SU-DHL-6 (cell line): ENCODE measurements around the gene C2CD4C.
"Not testable (repeated sequence)": the region's sequence is repeated elsewhere in the genome, so short reads cannot be mapped to it uniquely, and the experiment has no call there.

Source experiments
- H2AFZ ChIP-seq: fragments of 200-600 bp; sonication (generic); 2 replicates; pipeline ENCODE4 v1.6.1; 2014; ENCODE audit warnings: low read depth, mild to moderate bottlenecking, moderate library complexity, mixed read lengths, antibody characterized with exemption, low read length; ENCODE audit not compliant: severe bottlenecking
- H3F3A ChIP-seq: fragments of 200-600 bp; shearing (Covaris generic); 2 replicates; pipeline ENCODE4 v1.6.0; 2016; ENCODE audit warnings: antibody characterized with exemption, mild to moderate bottlenecking; ENCODE audit not compliant: insufficient read depth
- H3K27ac ChIP-seq: fragments of 200-600 bp; sonication (generic); 2 replicates; pipeline ENCODE4 v1.5.1; 2016; ENCODE audit warnings: low read depth, mild to moderate bottlenecking, low read length, moderate library complexity, mixed read lengths
- H3K27me3 ChIP-seq: fragments of 200-600 bp; sonication (generic), shearing (Covaris generic); 2 replicates; pipeline ENCODE4 v1.6.0; 2014; ENCODE audit warnings: mild to moderate bottlenecking, low read length
- H3K36me3 ChIP-seq: fragments of 200-600 bp; sonication (generic); 2 replicates; pipeline ENCODE4 v1.6.1; 2014; ENCODE audit warnings: mild to moderate bottlenecking, low read length, mixed read lengths
- H3K4me2 ChIP-seq: fragments of 300-600, 200-600 bp; shearing (Covaris generic), sonication (generic); 2 replicates; pipeline ENCODE4 v1.6.0; 2014; ENCODE audit warnings: low read length, low read depth, mild to moderate bottlenecking; ENCODE audit not compliant: poor library complexity, severe bottlenecking
- H3K4me3 ChIP-seq: fragments of 200-600 bp; sonication (generic); 2 replicates; pipeline ENCODE4 v1.5.1; 2014; ENCODE audit warnings: antibody characterized with exemption, low read length, mild to moderate bottlenecking, mixed read lengths; ENCODE audit not compliant: insufficient read depth, poor library complexity, severe bottlenecking
- H3K79me2 ChIP-seq: fragments of 200-600 bp; sonication (generic); 2 replicates; pipeline ENCODE4 v1.6.1; 2014; ENCODE audit warnings: mild to moderate bottlenecking, low read length, moderate library complexity; ENCODE audit not compliant: insufficient read depth
- H3K9ac ChIP-seq: fragments of 200-600 bp; sonication (generic); 2 replicates; pipeline ENCODE4 v1.7.0; 2014; ENCODE audit warnings: mild to moderate bottlenecking, low read length
- H3K9me2 ChIP-seq: fragments of 200-600 bp; sonication (generic); replicated peaks from 2 replicates; pipeline ENCODE4 v1.6.1; 2014; ENCODE audit warnings: low read length; ENCODE audit not compliant: insufficient read depth
- H3K9me3 ChIP-seq: fragments of 200-600 bp; sonication (generic); 2 replicates; pipeline ENCODE4 v1.6.1; 2014; ENCODE audit warnings: low read length, mixed read lengths; ENCODE audit not compliant: insufficient read depth
- H4K20me1 ChIP-seq: fragments of 200-600 bp; sonication (generic); 2 replicates; pipeline ENCODE4 v1.6.1; 2014; ENCODE audit warnings: low read depth, mild to moderate bottlenecking, antibody characterized with exemption, low read length, moderate library complexity, mixed read lengths
- EZH2phosphoT487 ChIP-seq: fragments of 200-600 bp; sonication (generic), shearing (Covaris generic); conservative IDR thresholded peaks from 2 replicates; pipeline ENCODE4 v1.6.1; 2018; ENCODE audit warnings: mild to moderate bottlenecking, antibody characterized with exemption, low read length, moderate library complexity, mixed read lengths
- TF ChIP-seq, protein P1 (sequence below): fragments of 200-600 bp; sonication (generic); IDR thresholded peaks from one replicate; pipeline ENCODE4 v1.5.1; 2017; ENCODE audit warnings: antibody characterized with exemption, mild to moderate bottlenecking, low read length, moderate library complexity; ENCODE audit not compliant: insufficient read depth, poor library complexity, severe bottlenecking

Gene C2CD4C

DNA sequence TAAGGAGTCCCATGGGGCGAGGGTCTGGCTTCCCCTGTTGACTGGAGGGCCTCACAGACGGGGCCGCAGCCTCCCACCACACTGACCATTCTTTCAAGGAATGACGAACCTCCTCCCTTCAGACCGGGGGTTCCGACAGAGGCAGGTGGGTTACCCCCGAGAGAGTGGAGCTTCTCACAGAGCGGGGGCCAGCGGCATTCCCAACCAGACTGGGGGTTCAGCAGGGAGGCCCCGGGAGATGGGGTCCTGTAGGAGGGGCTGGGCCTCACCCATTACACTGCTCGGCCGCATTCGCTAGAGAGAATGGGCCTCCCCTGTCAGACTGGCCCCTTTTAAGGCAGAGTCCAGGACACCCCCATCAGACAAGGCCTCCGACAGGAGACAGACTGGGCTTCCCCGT, 15.6 kb upstream of the C2CD4C start:
- no peak overlapping the region for H3K9ac ChIP-seq
- TF ChIP-seq EZH2phosphoT487: no peak
- TF ChIP-seq, protein P1, sequence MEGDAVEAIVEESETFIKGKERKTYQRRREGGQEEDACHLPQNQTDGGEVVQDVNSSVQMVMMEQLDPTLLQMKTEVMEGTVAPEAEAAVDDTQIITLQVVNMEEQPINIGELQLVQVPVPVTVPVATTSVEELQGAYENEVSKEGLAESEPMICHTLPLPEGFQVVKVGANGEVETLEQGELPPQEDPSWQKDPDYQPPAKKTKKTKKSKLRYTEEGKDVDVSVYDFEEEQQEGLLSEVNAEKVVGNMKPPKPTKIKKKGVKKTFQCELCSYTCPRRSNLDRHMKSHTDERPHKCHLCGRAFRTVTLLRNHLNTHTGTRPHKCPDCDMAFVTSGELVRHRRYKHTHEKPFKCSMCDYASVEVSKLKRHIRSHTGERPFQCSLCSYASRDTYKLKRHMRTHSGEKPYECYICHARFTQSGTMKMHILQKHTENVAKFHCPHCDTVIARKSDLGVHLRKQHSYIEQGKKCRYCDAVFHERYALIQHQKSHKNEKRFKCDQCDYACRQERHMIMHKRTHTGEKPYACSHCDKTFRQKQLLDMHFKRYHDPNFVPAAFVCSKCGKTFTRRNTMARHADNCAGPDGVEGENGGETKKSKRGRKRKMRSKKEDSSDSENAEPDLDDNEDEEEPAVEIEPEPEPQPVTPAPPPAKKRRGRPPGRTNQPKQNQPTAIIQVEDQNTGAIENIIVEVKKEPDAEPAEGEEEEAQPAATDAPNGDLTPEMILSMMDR: no peak
- no peaks in the 10 kb centered on the region for H3K9me2 ChIP-seq
- H3K9me3 ChIP-seq: no peaks in the 10 kb centered on the region
- H3K79me2 ChIP-seq: no peaks in the 10 kb centered on the region
- no peaks in the 10 kb centered on the region for H4K20me1 ChIP-seq
- no peak overlapping the region for H2AFZ ChIP-seq
- no peak overlapping the region for H3K4me2 ChIP-seq
- no peak overlapping the region for H3K4me3 ChIP-seq
- no peaks in the 10 kb centered on the region for H3F3A ChIP-seq
- H3K27me3 ChIP-seq: no peaks in the 10 kb centered on the region
- H3K27ac ChIP-seq: no peak overlapping the region
- no peaks in the 10 kb centered on the region for H3K36me3 ChIP-seq

DNA sequence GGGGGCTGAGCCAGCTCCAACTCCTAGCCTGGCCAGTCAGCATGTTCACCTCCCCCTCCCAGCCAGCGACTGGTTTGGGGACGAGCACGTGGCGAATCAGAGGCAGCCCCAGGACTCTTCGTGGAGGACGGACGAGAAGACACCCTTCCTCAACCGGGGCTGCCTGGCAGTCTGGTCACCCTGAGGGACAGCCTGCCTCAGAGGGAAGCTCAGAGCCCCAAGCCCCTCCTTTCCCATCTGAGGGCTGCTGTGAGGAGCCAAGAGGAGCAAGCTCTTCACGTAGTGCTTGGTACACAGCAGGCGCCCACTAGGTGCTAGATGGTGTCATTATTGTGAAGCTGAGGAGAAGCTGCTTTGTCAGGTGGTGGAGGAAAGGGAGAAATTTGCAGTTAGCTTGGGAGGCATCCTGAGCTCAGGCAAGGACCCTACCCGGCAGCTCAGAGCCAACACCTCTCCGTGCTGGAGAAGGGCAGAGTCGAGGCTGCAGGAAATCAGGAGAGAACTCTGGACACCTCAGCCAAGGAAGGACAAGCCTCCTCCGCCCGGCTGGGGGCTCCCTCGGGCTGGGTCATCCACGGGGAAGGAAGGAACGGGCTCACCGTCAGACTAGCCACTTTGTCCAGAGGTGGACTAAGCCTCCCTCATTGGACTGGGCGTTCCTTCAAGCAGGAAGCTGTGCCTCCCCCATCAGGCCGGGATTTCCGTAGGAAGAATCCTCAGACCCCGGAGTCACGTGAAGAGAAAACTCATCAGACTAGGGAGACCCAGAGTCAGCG, 14.9 kb upstream of the C2CD4C start:
- no peaks in the 10 kb centered on the region for H4K20me1 ChIP-seq
- H3K9me3 ChIP-seq: no peaks in the 10 kb centered on the region
- TF ChIP-seq, protein P1: no peak
- no peak for TF ChIP-seq EZH2phosphoT487
- H3K4me2 ChIP-seq: no peak overlapping the region
- no peak overlapping the region for H3K27ac ChIP-seq
- H3K9me2 ChIP-seq: no peaks in the 10 kb centered on the region
- H3K27me3 ChIP-seq: no peaks in the 10 kb centered on the region
- no peaks in the 10 kb centered on the region for H3F3A ChIP-seq
- H2AFZ ChIP-seq: no peak overlapping the region
- no peaks in the 10 kb centered on the region for H3K79me2 ChIP-seq
- no peak overlapping the region for H3K4me3 ChIP-seq
- H3K9ac ChIP-seq: no peak overlapping the region
- no peaks in the 10 kb centered on the region for H3K36me3 ChIP-seq

DNA sequence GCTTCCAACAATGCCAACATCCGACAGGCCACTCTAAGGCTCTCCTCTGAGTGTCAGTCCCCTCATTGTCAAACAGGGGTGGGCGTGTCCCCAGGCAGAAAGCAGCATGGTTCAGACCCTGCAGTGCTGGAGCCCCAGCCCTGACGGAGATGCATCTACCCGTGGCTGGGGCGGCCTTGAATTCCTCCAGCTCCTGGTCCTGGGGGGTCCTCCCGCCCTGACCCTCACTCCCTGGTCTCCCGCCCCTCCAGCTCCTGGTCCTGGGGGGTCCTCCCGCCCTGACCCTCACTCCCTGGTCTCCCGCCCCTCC, 13.9 kb upstream of the C2CD4C start:
- not testable (repeated sequence) for H3K4me2 ChIP-seq, H2AFZ ChIP-seq, H3K27ac ChIP-seq, H3K9me3 ChIP-seq, H3K9me2 ChIP-seq, H4K20me1 ChIP-seq, H3K9ac ChIP-seq, H3F3A ChIP-seq, H3K36me3 ChIP-seq, H3K79me2 ChIP-seq, H3K27me3 ChIP-seq, H3K4me3 ChIP-seq

DNA sequence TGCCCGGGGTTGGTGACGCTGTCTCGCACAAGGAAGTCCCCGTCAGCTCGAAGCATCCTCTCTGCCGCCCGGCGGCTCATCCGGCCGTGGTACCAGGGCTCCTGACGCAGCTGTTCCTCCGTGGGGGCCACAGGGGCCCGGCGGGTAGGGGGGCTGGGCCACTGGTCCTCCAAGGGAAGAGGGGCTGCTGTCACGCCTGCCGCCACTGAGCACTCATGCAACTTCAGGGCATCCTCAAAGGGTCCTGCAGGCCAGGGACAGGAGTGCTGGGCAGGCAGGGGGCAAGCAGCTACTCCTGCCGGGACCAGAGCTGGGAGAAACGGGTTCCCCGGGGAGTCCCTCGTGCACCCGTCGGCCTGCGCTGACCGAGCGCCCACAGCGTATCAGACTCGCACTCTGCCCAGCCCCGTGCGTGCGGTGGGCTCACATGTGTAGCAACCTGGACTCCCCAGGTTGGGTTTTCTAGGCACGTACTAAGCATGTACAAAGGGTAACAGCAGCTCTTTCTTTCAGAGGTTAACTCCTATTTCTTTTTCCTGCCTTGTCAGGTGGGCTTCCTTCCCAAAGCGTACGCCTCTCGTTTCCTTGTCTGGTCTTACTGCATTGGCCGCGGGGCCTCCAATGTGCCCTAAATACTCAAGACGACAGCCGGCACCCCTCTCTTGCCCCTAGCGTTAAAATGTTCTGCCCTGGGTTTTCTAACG, 13.4 kb upstream of the C2CD4C start:
- Histone ChIP-seq H3K27ac (no peak overlapping the region), H3K9me3 (no peaks in the 10 kb centered on the region), H3K36me3 (no peaks in the 10 kb centered on the region), H3K9me2 (no peaks in the 10 kb centered on the region), H3K9ac (no peak overlapping the region), H3K79me2 (no peaks in the 10 kb centered on the region), H3K4me2 (no peak overlapping the region), H3F3A (no peaks in the 10 kb centered on the region), H4K20me1 (no peaks in the 10 kb centered on the region), H3K27me3 (no peaks in the 10 kb centered on the region), H3K4me3 (no peak overlapping the region), H2AFZ (no peak overlapping the region)
- TF ChIP-seq, protein P1: no peak
- no peak for TF ChIP-seq EZH2phosphoT487
